ENCODE data around the gene CELSR1.

CELSR1 gene

DNA sequence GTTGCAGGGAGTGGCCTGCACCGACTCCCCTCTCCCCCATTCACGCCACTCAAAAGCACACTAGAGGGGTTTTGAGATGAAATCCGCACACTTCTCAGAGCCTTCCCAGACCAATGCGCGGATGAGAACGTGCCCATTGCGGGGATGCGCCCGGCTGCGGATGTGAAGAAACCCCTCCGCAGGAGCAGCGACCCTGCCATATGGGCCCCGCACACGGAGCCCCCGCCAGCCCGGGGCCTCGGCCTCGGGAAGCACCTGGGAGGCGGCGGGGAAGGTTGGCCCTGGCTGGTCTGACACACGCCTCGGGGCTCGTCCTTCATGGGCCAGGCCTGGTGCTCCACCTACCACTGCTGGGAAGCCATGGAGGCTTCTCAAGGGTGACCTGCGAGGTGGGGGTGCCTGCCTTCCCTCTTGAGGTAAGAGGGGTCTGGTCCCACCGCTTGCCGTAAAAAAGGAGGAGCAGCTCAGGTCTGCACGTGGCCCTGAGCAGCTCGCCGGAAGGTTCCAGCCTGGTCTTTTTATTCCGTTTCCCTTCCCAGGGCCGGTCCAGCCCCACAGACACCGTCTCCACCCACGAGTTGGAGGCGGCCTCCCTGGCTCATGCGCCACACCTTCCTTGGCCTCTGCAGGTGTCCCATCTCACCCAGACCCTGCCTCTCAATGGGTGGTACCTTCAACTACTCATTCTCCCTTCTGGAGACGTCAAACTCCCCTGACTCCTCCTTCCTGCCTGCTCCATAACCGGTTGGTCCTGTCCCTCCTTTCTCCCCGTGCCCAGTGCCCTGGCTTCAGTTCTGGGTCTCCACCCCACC lies 162.6 kb downstream of the CELSR1 start:
- no peak for DNase-seq (ENCODE audit: extremely low spot score)
- TF ChIP-seq, protein P1, sequence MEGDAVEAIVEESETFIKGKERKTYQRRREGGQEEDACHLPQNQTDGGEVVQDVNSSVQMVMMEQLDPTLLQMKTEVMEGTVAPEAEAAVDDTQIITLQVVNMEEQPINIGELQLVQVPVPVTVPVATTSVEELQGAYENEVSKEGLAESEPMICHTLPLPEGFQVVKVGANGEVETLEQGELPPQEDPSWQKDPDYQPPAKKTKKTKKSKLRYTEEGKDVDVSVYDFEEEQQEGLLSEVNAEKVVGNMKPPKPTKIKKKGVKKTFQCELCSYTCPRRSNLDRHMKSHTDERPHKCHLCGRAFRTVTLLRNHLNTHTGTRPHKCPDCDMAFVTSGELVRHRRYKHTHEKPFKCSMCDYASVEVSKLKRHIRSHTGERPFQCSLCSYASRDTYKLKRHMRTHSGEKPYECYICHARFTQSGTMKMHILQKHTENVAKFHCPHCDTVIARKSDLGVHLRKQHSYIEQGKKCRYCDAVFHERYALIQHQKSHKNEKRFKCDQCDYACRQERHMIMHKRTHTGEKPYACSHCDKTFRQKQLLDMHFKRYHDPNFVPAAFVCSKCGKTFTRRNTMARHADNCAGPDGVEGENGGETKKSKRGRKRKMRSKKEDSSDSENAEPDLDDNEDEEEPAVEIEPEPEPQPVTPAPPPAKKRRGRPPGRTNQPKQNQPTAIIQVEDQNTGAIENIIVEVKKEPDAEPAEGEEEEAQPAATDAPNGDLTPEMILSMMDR (IDR thresholded peaks at IDR 0.05; ENCODE audit: control extremely low read depth, extremely low read depth, low read depth, missing control alignments): no peak
- ChIA-PET POLR2A (no interaction called here), CTCF (no interaction called here)

DNA sequence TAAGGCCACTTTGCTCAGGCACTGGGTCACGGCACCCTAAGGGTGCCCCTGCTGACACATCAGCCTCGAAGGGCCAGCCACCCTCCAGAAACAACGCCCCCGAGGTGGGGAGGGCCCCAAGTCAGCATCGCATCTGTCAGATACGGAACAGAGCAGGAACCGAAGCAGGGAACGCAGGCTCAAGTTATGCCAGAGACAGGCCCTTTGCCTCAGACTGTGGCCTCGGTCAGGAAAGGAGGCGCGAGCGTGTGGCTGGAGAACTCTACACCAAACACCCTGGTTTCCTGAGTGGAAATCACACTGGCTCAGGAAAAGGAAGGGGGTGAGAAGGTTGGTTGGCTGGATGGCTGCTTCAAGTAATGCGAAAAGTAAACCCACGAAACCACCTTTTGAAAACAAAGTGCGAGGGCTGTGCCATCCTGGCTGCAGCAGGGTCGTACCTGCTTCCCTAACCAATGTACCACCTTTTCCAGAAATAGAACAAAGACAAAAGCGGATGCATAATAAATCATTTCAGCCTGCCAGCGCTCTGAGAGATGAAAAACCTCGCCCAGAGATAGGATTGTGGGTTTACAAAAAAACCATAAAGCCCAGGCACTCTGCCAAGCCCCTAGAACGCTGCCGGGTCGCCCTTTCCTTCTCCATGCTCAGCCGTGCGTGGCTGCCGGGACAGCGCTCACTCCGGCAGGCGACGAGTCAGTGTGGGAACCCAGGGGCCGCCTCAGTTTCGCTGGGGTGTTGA lies 163.3 kb downstream of the CELSR1 start:
- no peak for DNase-seq (ENCODE audit: extremely low spot score)
- ChIA-PET CTCF (no interaction called here), POLR2A (no interaction called here)
- TF ChIP-seq, protein P1 (IDR thresholded peaks at IDR 0.05; ENCODE audit: control extremely low read depth, extremely low read depth, low read depth, missing control alignments): no peak

GRCh38 chr22:46373159-46373558 lies 164.3 kb downstream of the CELSR1 start:
- DNase-seq (ENCODE audit: extremely low spot score): no peak
- CTCF ChIA-PET: interaction anchor here (0.9 kb wide), 1 partner anchor 181 kb away, joined by 3 read pairs; no protein-coding TSS in a partner anchor

GRCh38 chr22:46372686-46373085 lies 164.7 kb downstream of the CELSR1 start:
- TF ChIP-seq, protein P1 (IDR thresholded peaks at IDR 0.05; ENCODE audit: control extremely low read depth, extremely low read depth, low read depth, missing control alignments): no peak
- DNase-seq (ENCODE audit: extremely low spot score): no peak
- ChIA-PET POLR2A (no interaction called here), CTCF (interaction anchor here (0.9 kb wide), 1 partner anchor 182 kb away, joined by 3 read pairs; no protein-coding TSS in a partner anchor)

More at GRCh38 chr22:46373159-46373558, 164.3 kb downstream of the CELSR1 start:
- POLR2A ChIA-PET: no interaction called here
- TF ChIP-seq, protein P1 (IDR thresholded peaks at IDR 0.05; ENCODE audit: control extremely low read depth, extremely low read depth, low read depth, missing control alignments): no peak

- POLR2A ChIA-PET: no interaction called here
- no peak for DNase-seq (ENCODE audit: extremely low spot score)
- TF ChIP-seq, protein P1 (IDR thresholded peaks at IDR 0.05; ENCODE audit: control extremely low read depth, extremely low read depth, low read depth, missing control alignments): no peak
- CTCF ChIA-PET: interaction anchor here (6.7 kb wide), 1 partner anchor 170 kb away, joined by 111 read pairs; no protein-coding TSS in a partner anchor
Observed at GRCh38 chr22:46371623-46372226, 165.7 kb downstream of the CELSR1 start.

- ChIA-PET CTCF (interaction anchor here (6.7 kb wide), 1 partner anchor 171 kb away, joined by 111 read pairs; no protein-coding TSS in a partner anchor), POLR2A (interaction anchor here (0.5 kb wide), 1 partner anchor 1988 kb away, joined by 3 read pairs; no protein-coding TSS in a partner anchor)
- no peak for DNase-seq (ENCODE audit: extremely low spot score)
- TF ChIP-seq, protein P1 (IDR thresholded peaks at IDR 0.05; ENCODE audit: control extremely low read depth, extremely low read depth, low read depth, missing control alignments): no peak
Observed at GRCh38 chr22:46370584-46371291, 166.7 kb downstream of the CELSR1 start.

Measured in GM10248 (cell line).